GM21576 (cell line): Measurements from ENCODE around the gene ATG14.
"Not testable (repeated sequence)": the region's sequence is repeated elsewhere in the genome, so short reads cannot be mapped to it uniquely, and the experiment has no call there.

Experiments
- ATAC-seq: cut with Tn5 transposase; IDR thresholded peaks from one replicate; pipeline ENCODE4 v1.9.1; 2021; ENCODE audit warnings: mild to moderate bottlenecking, moderate library complexity; ENCODE audit not compliant: unreplicated experiment

The ATG14 gene

GRCh38 chr14:55434805-55435174 lies 23.2 kb upstream of the ATG14 start:
- ATAC-seq: no peak

GRCh38 chr14:55433880-55434804 lies 22.5 kb upstream of the ATG14 start:
- ATAC-seq: no peak

DNA sequence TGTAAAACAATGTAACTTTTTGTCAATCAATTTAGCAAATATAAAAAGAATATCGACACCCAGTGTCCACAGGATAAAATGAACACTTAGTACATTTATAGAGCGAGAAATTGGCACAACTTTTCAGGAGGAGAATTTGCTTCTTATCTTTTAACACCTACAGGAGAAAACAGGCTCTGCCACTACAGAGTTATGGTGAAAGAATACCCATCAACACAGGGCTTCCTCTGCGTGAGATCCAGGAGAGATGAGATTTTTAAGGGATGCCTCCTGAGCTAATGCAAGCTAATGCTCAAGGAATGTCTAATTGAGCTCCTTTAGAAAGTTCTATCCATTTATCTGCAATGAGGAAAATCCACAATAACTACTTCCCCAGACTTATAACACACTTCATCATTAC lies 21.0 kb upstream of the ATG14 start:
- ATAC-seq: no peak

- peak; percentile 77 for ATAC-seq
Measured at GRCh38 chr14:55430024-55430690, 18.5 kb upstream of the ATG14 start.

- ATAC-seq: no peak
Measured at GRCh38 chr14:55427439-55427838, 15.8 kb upstream of the ATG14 start.

DNA sequence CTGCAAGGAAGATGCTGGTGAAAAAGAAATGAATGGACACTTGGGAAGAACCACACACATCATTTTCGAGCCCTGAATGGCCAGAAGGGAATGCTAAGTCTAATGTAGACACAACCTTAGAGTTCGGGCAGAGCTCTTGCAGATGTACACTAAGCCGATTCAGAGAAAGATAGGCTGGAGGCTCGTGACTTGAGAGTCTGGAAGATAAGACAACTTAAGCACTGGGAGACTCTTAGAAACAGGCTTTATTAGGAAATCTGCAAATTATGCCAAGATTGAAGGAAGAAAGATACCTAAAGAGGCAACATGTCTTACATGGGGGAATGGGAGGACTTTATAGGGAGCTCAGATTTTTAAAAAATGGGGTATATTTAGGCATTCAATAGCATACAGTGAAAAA lies 15.3 kb upstream of the ATG14 start:
- no peak for ATAC-seq

DNA sequence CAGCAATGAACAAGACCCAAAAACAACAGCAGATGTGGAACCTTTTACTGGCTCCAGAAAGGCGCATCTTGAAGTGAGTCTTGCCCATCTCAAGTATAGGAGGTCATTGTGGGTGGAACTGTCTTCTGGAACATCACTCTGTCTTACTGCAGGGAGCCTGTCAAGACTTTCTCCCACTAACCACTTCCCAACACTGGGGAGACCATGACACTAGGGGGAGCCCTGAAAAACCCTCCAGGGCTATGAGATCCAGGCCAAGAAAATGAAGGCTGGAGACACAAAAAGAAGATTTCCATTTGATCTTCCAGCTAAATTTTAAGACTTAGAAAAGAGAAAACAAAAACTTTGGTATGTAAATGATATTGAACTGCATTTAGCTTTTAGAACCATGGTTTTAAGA lies 13.5 kb upstream of the ATG14 start:
- no peak for ATAC-seq

- ATAC-seq: no peak
Measured at GRCh38 chr14:55423969-55424368, 12.3 kb upstream of the ATG14 start.

DNA sequence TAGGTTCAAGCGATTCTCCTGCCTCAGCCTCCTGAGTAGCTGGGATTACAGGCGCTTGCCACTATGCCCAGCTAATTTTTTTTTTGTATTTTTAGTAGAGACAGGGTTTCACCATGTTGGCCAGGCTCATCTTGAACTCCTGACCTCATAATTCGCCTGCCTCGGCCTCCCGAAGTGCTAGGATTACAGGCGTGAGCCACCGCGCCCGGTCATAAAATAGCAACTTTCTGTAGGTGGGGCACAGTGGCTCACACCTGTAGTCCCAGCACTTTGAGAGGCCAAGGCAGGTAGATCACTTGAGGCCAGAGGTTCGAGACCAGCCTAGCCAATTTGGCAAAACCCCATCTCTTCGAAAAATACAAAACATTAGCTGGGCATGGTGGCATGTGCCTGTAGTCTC lies 10.7 kb upstream of the ATG14 start:
- not testable (repeated sequence) for ATAC-seq

DNA sequence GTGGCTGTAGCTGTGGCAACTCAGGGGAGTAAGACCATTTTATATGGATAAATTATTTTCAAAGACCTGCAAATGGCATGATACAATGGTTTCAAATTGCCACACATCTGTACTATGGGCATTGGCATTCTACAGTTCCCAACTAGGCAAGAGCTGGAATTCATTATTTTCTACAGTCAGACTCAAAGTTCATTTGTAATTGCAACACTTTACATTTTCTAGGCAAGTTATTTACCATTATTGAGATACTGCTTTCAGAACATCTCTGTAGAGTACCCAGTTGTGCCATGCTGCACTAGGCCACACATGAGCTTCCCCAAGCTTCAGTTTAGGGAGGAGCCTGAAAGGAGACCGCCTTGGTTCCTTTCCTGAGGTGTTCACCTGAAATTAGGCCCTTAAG lies 8.0 kb upstream of the ATG14 start:
- ATAC-seq: no peak

GRCh38 chr14:55418411-55418810 lies 6.8 kb upstream of the ATG14 start:
- ATAC-seq: no peak

DNA sequence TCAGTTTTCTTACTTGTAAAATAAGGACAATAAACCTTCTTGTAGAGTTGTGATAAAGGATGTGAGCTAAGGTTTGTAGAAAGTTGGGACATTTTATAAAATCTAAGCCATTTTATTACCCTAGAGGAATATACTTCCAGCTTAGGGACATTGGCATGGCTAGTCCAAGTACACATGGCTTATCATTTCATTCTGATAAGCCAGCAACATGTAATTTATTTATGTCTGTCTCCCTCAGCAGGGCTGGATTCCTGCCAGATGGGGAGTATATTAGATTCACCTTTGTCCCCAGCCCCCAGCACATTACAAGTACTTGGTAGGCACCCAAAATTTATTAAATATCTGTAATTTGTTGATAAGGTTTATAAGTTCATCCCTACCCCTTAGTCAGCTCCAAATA lies 6.3 kb upstream of the ATG14 start:
- no peak for ATAC-seq

DNA sequence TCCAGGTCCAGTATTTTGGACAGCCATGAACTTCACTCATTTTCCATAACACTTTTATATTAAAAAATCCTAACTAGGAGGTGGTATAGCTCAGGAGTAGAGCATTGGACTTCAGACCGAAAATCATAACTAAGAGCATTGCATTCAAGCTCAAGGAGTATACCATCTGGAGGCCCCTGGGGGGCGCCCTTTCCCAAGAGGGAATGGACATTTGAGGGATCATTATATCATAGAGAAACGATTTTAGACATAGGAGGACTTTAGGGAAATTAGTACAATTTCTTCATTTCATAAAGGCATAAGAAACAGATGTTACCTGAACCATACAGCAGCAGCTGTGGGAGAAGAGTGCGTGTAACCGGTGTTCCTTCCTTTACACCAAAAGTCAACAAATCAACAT lies 5.2 kb upstream of the ATG14 start:
- no peak for ATAC-seq

DNA sequence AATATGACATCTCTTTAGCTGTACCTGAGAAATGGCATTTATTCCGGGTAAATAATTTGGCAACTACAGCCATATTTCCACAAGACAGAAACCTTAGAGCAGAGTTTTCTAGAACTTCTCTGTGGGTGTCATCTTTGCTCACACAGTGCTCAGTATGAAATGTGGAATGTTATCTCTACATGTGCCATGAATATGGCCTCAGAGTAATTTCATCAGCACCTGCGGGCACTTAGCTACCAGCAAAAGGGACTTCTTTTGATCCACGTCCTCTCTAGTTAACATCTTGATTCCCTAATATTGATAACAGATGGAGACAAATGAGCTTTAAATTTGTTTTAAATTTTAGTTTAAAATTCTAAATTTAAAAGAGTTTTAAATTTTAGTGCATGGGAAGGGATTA lies 2.9 kb upstream of the ATG14 start:
- ATAC-seq: no peak

- ATAC-seq: no peak
Measured at GRCh38 chr14:55412676-55413075, 1.0 kb upstream of the ATG14 start.

DNA sequence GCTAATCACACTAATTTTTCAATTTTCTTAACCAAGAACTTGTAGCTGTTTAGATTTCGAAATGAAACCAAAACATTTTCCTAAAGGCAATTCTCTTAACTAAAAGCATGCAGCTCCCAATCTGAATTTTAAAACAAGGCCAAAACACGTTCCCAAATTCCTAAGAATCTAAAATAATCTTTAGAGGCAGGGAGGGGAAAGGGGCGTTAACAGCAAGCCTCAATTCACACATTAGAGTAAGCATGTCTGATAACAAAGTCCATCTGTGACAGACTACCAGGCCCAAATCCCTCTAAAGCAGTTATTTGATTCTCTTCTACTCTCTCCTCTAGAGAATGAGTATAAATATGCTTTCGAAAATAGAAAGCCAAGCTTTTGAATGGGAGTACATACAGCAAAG lies 754 bp downstream of the ATG14 start:
- ATAC-seq: no peak

DNA sequence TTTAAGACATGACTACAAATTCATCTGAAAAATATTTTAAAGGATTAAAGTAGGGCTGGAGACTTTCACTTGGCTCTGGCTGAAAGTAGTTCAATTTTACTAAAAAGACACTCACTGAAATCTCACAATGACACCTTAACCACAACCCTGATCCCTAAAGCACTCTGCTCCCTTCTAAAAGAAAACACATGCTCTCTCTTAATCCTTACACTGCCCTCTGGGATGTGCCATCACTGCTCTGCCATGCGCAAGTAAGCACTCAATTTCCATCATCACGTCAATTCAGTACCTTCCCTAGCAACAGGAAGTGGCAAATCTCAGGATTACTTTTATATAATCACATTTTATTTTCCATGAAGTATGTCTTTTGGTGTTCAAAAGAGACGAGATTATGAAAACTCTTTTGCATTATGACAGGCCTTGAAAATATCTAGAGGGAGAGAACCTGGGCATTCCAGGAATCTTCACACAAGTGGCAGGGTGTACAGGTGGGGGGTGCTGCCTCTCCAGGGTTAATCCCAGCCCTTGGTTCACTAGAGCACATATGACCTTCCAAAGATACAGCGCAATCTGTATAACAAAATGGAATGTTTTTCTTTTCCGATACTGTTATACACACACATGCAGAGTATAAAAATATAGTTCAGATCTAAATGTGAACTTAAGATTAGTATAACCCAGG lies 7.3 kb downstream of the ATG14 start:
- no peak for ATAC-seq

DNA sequence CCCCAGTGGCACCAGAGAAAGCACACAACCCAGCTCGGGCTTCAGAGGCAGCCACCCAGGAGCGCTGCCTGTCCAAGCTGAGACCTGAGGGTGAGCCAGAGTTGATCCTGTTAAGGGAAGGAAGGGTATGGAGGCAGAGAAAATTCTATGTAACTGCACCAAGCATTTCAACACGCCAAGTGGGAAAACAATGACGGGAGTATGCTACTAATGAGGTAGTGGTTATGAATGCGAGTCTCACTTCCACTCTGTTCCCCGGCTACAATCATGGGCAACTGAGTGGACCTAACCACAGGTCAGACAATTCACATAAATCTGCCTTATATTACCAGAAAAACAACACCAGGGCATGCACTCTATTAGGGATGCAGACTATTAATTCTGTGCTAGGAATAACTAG lies 9.9 kb downstream of the ATG14 start:
- ATAC-seq: no peak

DNA sequence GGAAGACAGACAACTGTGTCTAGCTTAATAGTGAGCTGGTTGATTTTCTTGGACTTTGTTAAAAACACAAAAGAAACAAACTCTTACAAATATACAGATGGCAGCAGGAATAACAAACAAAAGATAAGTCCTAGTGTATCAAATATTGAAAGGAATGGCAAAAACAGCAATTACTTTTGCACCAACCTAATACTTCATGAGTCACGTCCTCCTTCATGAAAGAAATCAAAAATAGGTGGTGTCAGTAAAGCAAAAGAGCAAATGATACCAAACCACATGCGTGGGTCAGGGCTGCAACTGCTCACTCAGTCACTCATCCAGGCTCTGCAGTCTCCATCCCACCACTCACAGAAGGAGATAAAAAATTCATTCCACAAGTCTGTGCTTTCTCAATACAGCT lies 11.8 kb downstream of the ATG14 start:
- no peak for ATAC-seq

- no peak for ATAC-seq
Measured at GRCh38 chr14:55399183-55399582, 12.4 kb downstream of the ATG14 start.

DNA sequence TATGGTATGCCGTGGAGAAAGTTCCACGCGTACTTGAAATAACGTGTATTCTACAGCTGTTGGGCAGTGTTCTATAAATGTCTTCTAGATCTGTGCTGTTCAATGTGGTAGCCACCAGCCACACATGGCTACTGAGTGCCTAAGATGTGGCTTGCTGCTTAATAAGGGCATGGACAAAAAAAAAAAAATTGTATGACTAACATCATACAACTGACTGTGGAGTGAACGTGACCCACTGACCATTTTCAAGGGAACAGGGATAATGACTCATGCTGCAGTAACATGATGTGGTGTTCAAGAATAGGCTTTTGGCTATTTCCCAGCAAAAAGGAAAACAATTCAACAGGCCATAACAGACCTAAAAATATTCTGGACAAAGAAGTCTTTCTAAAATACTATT lies 13.0 kb downstream of the ATG14 start:
- no peak for ATAC-seq

DNA sequence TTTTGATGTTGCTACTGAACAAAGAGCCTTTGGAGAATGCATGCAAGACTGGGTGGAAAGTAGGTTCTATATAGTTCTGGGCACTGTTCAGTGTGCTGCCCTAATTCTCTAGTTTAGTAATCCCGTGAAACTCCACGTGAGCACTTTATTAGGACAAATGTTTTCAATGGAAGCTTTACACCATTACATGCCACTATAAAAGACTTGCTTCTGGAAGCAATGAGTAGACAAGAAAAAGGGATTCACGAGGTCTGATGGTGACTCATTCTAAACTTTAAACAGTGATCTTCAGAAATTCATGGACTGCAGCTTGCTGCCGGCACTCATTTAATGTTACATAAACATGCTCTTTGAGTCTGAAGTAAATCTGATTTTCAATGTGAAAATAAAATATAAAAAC lies 22.3 kb downstream of the ATG14 start:
- no peak for ATAC-seq
